DMS53 treated with DMSO at 0.1 percent for 48 hours (cell line): ENCODE results near the gene SYNE2.

Source experiments
- DNase-seq: peaks from one replicate; lab custom pipeline; 2025; ENCODE audit not compliant: unreplicated experiment; lab: John Stamatoyannopoulos, UW

Gene SYNE2

GRCh38 chr14:63952933-63953437, 100.2 kb downstream of the SYNE2 start:
- DNase-seq, result no peak

GRCh38 chr14:63956326-63956725, 103.5 kb downstream of the SYNE2 start:
- no peak for DNase-seq

DNA sequence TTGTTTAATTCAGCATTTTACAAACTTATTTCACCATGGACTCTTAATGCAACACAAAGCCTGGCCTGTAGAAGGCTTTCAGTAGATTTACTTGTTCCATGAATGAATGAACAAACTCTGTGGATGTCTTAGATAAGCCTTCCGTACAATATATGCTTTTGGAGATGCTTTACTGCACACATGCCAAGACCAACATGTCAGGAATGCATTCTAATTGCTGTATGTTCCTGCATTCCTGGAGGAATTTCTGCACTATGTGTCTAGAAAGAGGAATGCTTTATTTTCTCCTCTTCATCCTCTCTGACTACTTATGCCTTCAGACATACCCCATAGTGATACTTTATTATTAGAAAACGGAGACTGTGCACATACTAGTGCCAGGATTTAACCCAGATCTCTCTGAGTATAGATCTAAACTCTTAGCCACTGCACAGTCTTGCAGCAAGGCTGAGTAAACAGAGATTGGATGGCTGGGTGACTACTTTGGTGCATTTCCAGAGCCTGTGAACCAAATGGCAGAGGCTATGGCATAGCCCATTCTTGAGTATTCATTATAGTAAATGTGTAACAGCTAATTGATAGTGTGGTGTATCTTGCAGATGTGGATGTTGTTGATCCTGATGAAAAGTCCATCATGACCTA, 108.2 kb downstream of the SYNE2 start:
- no peak for DNase-seq

- DNase-seq, result no peak
Observed at GRCh38 chr14:63962906-63963305, 110.1 kb downstream of the SYNE2 start.

GRCh38 chr14:63963439-63963838, 110.6 kb downstream of the SYNE2 start:
- DNase-seq, result no peak

GRCh38 chr14:63964113-63964512, 111.3 kb downstream of the SYNE2 start:
- no peak for DNase-seq

GRCh38 chr14:63966407-63966806, 113.6 kb downstream of the SYNE2 start:
- DNase-seq, result no peak

DNA sequence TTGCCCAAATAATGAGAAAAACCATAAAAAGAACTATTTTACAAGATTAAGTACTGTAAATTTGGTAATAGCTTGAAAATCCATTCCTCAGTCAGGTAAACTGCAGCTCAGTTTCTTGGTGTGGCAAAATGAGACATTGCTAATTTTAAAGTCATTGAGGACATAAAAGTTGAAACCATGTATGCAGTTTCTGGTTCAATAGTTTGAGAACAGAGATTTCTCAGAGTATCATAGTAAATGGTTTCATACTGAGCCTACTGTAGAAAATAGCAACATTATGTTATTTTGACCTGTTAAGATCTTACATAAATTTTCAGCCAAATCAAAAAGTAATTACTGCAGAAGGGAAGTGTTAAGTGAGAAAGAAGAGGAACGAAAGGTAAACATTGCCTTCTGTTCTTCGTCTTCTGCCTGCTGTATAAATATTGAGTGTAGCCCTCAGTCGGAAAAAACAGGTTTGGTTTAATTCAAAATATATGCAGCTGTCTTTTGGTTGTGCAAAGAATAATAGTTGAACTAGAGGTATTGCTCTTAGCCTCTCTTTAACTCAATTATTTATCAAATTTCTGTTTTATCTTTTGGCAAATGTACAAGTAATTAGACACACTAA, 119.6 kb downstream of the SYNE2 start:
- peak; percentile 28 for DNase-seq

DNA sequence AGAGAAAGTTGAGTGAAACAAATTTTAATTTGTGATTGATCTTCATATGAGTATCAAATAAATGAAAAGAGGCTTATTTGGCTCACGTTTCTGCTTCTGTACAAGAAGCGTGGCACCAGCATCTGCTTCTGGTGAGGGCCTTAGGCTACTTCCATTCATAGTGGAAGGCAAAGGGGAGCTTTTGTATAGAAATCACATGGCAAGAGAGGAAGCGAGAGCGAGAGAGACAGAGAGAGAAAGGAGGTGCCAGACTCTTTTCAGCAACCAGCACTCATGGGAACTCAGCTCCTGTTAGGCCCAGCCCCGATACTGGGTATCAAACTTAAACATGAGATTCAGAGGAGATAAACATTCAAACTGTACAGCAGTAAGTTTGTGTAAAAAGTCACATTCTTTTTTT, 121.4 kb downstream of the SYNE2 start:
- no peak for DNase-seq

- DNase-seq, result no peak
Observed at GRCh38 chr14:63981569-63981968, 128.8 kb downstream of the SYNE2 start.

DNA sequence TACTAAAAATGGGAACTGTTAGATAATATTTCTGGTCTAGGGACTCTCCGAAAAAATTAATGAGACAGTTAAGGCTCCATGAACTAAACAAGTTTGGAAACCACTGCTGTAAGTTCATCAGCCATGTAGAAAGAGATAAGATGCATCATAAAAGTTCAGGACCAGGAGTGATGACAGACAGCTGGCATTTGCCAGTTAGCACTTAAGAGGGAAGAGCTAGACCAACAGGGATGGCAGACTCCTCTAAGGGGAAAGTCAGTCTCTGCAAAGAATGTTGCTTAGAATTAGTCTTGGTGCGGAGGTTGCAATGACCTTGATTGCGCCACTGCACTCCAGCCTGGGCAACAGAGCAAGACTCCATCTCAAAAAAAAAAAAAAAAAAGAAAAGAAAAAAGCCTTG, 129.4 kb downstream of the SYNE2 start:
- no peak for DNase-seq

GRCh38 chr14:63982629-63983028, 129.8 kb downstream of the SYNE2 start:
- no peak for DNase-seq

DNA sequence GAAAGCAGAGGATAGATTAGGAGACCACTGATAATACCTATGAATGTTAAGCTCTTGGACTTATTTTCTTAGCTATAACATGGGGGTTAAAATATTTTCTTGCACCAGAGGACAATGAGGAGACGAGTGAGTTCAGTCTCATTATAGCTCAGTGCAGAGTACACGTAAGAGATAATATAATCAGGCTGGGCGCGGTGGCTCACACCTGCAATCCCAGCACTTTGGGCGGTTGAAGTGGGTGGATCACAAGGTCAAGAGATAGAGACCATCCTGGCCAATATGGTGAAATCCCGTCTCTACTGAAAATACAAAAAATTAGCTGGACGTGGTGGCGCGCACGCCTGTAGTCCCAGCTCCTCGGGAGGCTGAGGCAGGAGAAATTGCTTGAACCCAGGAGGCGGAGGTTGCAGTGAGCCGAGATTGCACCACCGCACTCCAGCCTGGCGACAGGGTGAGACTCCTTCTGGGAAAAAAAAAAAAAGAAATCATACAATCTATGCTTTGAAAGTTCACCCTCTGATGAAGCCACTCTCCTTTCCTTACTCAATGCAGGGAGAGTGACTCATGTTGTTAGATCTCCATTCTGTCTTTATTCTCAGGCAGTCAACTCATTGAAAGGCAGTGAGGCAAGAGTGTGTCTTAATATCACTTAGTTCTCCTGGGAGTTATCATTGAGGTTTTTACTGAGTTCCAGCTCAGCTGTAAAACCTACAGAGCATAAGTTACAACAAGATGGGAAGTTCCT, 134.2 kb downstream of the SYNE2 start:
- no peak for DNase-seq

GRCh38 chr14:63988579-63988978, 135.8 kb downstream of the SYNE2 start:
- DNase-seq, result no peak

GRCh38 chr14:63991833-63992232, 139.0 kb downstream of the SYNE2 start:
- DNase-seq, result no peak

DNA sequence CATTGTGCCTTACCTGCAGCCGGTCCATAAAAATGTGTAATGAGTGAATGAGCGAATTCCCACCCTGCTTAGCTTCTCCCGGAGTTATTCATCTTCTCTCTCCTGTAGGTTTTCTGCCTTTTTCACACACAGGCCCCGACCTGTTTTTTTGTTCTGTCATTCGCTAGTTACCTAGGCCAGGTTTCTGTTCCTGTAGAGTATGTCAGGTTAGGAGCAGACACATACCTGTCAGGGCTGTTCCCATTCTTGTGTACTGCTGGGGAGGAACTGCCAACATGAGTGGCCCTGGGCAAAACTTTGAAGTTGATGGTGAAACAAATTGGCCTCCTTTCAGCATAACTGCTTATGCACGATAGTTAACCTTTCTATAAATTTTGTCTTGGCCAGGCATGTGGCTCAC, 140.1 kb downstream of the SYNE2 start:
- DNase-seq, result no peak

DNA sequence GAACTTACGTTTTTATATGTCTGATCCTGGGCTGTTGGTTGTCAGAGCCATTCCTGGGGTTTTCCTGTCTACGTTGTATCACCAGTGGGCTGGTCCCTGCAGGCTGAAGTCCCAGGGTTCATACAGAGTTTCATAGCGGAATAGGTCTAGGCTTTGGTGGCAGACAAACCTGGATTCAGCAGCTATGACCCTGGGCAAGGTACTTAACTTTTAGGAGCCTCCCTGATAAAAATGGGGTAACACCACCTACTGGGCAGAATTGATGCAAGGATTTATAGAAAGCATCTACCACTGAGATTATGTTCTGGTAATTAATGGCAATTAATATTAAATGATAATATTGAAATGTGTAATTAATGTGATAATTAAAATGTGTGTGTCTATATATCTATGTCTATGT, 141.2 kb downstream of the SYNE2 start:
- DNase-seq, result no peak

DNA sequence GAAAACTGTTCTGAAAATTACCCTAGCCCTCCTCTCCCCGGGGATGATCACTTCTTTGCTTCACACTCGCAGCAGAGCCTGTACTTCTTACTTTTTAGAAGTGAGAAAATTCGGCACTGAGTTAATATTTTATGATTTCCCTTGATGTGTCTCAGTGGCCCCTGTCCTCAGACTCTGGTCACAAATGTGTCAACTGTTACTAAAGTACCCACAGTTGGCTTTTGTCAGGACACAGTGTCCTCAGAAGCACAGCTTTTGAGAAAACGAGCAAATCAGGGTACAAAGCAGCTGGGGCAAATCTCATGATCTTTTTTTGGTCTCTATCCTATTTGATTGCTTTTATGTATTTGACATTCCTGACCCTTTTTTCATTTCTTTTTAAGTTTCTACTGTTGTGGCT, 142.5 kb downstream of the SYNE2 start:
- DNase-seq, result no peak

GRCh38 chr14:63996016-63996415, 143.2 kb downstream of the SYNE2 start:
- DNase-seq, result no peak

- DNase-seq, result no peak
Observed at GRCh38 chr14:63996625-63997220, 143.9 kb downstream of the SYNE2 start.

DNA sequence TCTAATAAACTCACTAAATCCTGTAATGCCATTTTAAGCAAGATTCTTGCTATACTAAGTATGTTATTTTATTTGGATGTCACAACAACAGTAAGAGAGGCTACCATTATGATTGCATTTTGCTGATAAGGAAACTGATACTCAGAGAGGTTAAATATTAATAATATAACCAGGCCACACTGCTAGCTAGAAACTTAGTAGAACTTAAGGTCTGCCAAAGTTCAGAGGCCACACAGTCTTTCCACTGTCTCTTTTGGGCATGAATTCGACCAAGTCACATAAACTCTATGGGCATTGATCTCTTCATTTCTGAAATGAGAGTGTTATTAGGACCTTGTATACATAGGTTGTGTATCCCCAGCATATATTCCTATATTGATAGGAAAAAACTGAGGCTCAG, 147.9 kb downstream of the SYNE2 start:
- DNase-seq, result no peak

DNA sequence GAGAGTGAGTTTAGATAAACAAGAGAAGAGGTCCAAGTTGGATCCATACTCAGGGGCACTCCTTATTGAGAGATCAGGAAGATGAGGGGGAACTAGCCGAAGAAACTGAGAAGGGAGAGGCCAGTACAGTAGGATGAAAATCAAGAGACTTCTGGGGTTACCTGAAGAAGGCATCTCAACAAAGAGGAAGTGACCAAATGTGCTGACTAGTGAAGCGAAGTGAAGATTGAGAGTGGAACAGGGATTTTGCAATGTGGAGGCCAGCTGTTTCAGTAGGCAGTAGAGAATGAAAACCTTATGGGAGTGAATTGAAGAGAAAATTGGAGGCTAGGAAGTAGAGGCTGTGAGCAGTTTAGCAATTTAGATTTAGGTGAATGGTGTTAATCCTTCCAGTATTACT, 153.0 kb downstream of the SYNE2 start:
- no peak for DNase-seq
